Inflammatory macrophage (primary cell): ENCODE measurements around the gene RNF130.
"Not testable (repeated sequence)": the region's sequence is repeated elsewhere in the genome, so short reads cannot be mapped to it uniquely, and the experiment has no call there.

Source experiments
- DNase-seq, 2 donors: peaks; one replicate each; pipeline ENCODE4 v3.0.0-alpha.2; 2020 to 2022

The RNF130 gene

GRCh38 chr5:180013678-180014077, 57.9 kb downstream of the RNF130 start:
- no peak for DNase-seq

GRCh38 chr5:180012316-180012715, 59.2 kb downstream of the RNF130 start:
- no peak for DNase-seq

- DNase-seq, result no peak
Observed at GRCh38 chr5:180010636-180011035, 60.9 kb downstream of the RNF130 start.

GRCh38 chr5:180009581-180009980, 62.0 kb downstream of the RNF130 start:
- DNase-seq, result no peak

GRCh38 chr5:180008433-180008832, 63.1 kb downstream of the RNF130 start:
- DNase-seq, result no peak

- no peak for DNase-seq
Observed at GRCh38 chr5:180007582-180007981, 64.0 kb downstream of the RNF130 start.

GRCh38 chr5:180006141-180006540, 65.4 kb downstream of the RNF130 start:
- no peak for DNase-seq

- DNase-seq, result no peak
Observed at GRCh38 chr5:180003127-180003526, 68.4 kb downstream of the RNF130 start.

- DNase-seq, result no peak
Observed at GRCh38 chr5:180001742-180002141, 69.8 kb downstream of the RNF130 start.

GRCh38 chr5:180001136-180001535, 70.4 kb downstream of the RNF130 start:
- DNase-seq, result no peak

- no peak for DNase-seq
Observed at GRCh38 chr5:179998485-179998884, 73.1 kb downstream of the RNF130 start.

- DNase-seq, result peak; percentile 47 to 71
Observed at GRCh38 chr5:179994583-179995323, 76.8 kb downstream of the RNF130 start.

GRCh38 chr5:179992855-179993254, 78.7 kb downstream of the RNF130 start:
- not testable (repeated sequence) for DNase-seq

GRCh38 chr5:179991106-179991505, 80.5 kb downstream of the RNF130 start:
- peak; percentile 54 to 77 for DNase-seq

GRCh38 chr5:179990525-179990924, 81.0 kb downstream of the RNF130 start:
- DNase-seq, result not testable (repeated sequence)

GRCh38 chr5:179986328-179986727, 85.2 kb downstream of the RNF130 start:
- no peak for DNase-seq

- DNase-seq, result no peak
Observed at GRCh38 chr5:179981636-179982035, 89.9 kb downstream of the RNF130 start.

GRCh38 chr5:179980767-179981166, 90.8 kb downstream of the RNF130 start:
- no peak for DNase-seq

GRCh38 chr5:179978792-179979191, 92.8 kb downstream of the RNF130 start:
- no peak for DNase-seq

- DNase-seq, result no peak
Observed at GRCh38 chr5:179975713-179976134, 95.8 kb downstream of the RNF130 start.

GRCh38 chr5:179974946-179975712, 96.4 kb downstream of the RNF130 start:
- peak; percentile 23 to 49 for DNase-seq

- DNase-seq, result no peak
Observed at GRCh38 chr5:179974246-179974945, 97.2 kb downstream of the RNF130 start.

- no peak for DNase-seq
Observed at GRCh38 chr5:179973391-179973790, 98.2 kb downstream of the RNF130 start.
